ENCODE data around the gene RANBP17.

Gene RANBP17

DNA sequence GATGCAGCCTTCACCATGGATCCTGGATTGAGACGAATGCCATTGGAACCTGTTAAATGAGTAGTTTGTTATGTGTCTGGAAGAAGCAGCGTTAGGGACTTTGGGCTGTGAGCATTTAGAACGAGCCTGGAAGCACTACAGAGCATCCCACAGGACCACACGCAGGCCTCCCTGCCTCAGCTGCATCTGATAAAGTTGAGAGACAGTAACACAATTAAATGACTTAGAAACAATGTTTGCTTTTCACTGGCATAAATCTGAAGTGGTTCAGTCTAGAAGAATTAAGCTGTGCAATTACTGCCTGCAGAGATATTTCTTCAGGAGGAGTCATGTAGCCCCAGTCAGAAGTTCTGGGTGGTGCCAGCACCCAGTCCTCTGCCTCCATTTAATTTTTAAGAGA, 437.4 kb downstream of the RANBP17 start:
- no peak for DNase-seq (ENCODE audit: low spot score)

GRCh38 chr5:171299851-171300250, 438.0 kb downstream of the RANBP17 start:
- no peak for DNase-seq (ENCODE audit: low spot score)

GRCh38 chr5:171300358-171300757, 438.5 kb downstream of the RANBP17 start:
- DNase-seq (ENCODE audit: low spot score): no peak

DNA sequence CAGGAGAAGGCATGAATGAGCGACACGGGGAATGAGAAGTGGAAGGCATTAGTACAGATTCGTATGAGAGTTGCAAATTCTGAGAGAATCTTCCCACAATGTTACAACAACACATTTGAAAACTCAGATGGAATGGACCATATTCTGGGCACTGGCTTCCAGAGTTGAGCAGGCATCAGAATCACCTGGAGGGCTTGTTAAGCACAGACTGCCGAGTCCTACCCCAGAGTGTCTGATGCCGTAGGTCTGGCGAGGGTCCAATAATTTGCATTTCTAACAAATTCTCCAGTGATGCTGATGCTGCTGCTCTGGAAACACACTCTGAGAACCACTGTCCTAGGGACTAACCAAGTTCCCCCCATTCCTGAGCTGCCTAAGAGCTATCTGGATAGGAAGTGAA, 444.3 kb downstream of the RANBP17 start:
- no peak for DNase-seq (ENCODE audit: low spot score)

GRCh38 chr5:171306781-171307591, 445.2 kb downstream of the RANBP17 start:
- no peak for DNase-seq (ENCODE audit: low spot score)

GRCh38 chr5:171307789-171308452, 446.1 kb downstream of the RANBP17 start:
- no peak for DNase-seq (ENCODE audit: low spot score)

DNA sequence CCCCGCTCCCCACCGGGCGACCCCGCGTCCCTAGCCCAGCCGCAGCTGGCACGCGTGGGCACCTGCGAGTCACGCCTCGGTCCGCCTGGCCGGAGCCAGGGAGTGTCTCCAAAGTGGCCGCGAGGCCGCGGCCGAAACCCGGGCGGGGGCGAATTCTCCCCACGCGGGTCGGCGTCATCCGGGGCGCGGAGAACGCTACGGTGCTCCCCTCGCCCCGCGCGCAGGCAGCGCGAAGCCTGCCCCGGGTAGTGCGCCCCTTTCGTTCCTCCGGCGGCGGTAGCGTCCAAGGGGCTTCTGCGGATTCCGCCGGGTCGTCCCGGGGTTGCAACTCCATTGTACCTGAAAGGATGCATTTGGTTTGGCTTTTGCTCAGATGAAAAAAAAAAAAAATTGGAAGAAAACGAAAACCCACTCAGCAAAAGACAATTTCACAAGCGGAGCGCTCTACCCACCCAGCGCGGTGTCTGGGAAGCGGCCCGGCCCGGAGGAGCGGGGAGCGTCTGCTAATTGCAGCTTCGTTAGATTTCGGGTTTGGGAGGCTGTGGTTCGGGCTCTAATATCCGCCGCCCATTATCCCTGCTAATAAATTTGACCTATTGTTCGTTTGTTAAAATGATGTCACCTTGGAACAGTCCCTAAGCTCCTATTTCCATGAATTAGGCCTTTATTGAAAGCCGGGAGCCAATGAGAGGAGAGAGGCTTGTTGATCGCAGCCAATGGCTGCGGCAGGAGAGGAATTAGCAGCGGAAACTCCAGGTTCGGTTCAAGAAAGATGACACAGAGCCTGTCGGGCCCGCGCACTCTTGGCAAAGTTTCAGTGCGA, 446.8 kb downstream of the RANBP17 start, which contains the start of gene TLX3:
TLX3 (plus strand) TSS at position 796 of the 823 bp plus-strand sequence. CDS start 118 bp downstream, outside the sequence.
- DNase-seq (ENCODE audit: low spot score): no peak

DNA sequence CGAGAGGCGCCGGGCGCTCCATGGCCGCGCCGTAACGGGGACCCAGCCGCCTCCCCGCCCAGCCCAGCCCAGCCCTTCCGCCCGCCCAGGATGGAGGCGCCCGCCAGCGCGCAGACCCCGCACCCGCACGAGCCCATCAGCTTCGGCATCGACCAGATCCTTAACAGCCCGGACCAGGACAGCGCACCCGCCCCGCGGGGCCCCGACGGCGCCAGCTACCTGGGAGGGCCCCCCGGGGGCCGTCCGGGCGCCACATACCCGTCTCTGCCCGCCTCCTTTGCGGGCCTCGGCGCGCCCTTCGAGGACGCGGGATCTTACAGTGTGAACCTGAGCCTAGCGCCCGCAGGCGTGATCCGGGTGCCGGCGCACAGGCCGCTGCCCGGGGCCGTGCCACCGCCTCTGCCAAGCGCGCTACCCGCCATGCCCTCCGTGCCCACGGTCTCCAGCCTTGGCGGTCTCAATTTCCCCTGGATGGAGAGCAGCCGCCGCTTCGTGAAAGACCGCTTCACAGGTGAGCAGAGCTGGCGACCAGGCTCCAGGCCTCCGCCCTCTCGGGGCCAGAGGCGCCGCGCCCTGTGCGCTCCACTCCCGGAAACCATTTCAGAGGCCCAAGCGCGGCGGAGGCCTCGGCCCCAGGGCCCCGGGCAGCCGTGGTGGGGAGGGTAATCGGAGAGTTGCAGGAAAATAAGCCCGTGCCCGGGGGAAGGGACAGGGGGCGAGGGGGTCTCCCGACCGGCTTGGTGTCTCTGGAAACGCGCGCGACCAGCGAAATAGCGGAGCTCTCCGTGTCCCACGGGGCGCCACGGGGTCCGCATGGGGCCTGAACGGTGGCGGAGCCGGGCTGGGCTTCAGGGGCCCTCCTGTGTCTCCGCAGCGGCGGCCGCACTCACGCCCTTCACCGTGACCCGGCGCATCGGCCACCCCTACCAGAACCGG, 447.7 kb downstream of the RANBP17 start:
- no peak for DNase-seq (ENCODE audit: low spot score)

- no peak for DNase-seq (ENCODE audit: low spot score)
Observed at GRCh38 chr5:171310212-171310818, 448.5 kb downstream of the RANBP17 start.

- no peak for DNase-seq (ENCODE audit: low spot score)
Observed at GRCh38 chr5:171310819-171311321, 449.1 kb downstream of the RANBP17 start.

DNA sequence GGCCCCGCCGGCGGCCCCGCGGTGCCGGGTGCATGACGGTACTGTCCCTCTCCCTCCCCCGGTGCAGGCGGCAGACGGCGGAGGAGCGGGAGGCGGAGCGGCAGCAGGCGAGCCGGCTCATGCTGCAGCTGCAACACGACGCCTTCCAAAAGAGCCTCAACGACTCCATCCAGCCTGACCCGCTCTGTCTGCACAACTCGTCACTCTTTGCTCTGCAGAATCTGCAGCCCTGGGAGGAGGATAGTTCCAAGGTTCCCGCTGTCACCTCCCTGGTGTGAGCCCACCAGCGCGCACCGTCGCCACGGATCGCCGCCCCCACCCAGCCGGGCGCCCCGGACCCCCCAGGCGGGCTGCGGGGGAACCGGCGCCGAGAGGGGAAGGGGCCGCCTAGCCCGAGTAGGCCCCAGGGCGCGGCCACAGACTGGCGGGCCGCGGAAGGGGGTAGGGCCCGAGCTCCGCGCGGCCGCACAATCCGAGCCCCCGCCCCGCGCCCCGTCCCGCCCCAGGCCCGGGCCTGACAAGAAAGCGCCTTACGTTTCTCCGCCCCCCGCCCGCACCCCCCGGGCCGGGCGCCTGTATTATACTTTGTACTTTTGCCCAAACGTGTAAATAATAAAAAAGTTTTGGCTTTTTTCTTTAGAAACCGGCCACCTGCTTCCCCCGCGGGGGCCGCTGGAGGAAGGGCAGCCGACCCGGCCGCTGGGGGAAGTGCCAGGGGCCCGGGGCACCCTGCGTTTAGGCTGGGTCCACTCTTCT, 449.7 kb downstream of the RANBP17 start:
- DNase-seq (ENCODE audit: low spot score): no peak

- no peak for DNase-seq (ENCODE audit: low spot score)
Observed at GRCh38 chr5:171312129-171312974, 450.5 kb downstream of the RANBP17 start.

DNA sequence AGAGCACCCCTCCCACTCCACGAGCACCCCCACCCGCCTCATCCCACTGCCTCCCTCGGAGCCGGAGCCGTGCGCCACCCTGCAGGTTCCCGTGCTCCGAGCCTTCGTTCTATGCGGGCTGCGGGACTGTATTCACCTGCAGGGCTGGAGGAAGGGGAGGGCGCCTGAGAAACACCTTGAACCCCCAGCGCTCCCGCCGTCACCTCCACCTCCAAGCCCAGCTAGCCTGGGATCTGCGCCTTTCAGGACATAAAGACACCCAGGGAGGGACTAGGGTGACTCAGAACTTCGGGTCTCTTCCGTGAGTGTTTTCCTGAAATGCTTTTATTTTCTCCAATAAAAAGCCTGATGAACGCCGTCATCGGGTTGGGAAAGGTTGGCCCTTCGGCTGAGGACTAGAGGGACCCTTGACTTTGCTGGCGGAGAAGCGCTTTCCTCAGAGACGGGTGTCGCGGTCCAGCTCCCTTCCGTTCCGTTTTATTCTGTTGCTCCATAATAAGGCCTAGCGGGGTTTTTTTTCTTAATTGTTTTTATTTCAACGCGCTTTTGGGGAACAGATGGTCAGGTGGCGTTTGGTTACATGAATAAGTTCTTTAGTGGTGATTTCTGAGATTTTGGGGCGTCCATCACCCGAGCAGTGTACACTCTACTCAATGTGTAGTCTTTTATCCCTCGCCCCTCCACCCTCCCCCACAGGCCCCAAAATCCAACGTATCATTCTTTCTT, 451.8 kb downstream of the RANBP17 start:
- no peak for DNase-seq (ENCODE audit: low spot score)

DNA sequence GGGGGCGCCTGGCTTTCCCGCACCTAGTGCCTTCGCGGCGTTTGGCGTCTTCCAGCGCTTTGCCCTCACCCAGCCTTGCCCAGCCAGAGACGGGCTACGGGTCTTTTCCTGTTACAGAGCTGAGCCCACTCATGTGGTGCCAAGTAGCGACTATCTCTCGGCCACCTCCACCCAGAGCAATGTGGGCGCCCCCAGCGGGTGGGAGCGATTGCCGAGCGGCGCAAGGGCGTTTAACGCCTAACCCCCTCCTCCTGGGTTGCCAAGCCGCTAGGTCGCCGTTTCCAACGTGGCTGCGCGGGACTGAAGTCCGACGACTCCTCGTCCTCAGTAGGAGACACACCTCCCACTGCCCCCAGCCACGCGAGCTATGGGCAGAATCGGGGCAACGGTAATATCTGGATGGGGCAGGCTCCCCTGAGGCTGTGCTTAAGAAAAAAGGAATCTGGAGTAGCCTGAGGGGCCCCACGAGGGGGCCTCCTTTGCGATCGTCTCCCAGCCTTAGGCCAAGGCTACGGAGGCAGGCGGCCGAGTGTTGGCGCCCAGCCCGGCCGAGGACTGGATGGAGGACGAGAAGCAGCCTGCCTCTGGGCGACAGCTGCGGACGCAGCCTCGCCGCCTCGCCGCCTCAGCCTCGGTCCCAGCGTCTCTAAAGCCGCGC, 453.0 kb downstream of the RANBP17 start:
- no peak for DNase-seq (ENCODE audit: low spot score)

GRCh38 chr5:171315386-171315891, 453.6 kb downstream of the RANBP17 start:
- no peak for DNase-seq (ENCODE audit: low spot score)

GRCh38 chr5:171315925-171316257, 454.1 kb downstream of the RANBP17 start:
- no peak for DNase-seq (ENCODE audit: low spot score)

GRCh38 chr5:171316258-171317121, 454.7 kb downstream of the RANBP17 start:
- no peak for DNase-seq (ENCODE audit: low spot score)

Data from pons (tissue), 1 donor.